Right lung (tissue), 5 donors: ENCODE results near the gene TTC27. TPM values are rescaled to one million over a fixed set of nuclear protein-coding genes. Genes with fewer than 3 reads are reported as not detected.
"Not testable (repeated sequence)": the region's sequence is repeated elsewhere in the genome, so short reads cannot be mapped to it uniquely, and the experiment has no call there.

Source experiments
- DNase-seq, 2 donors: peaks; one replicate each; pipeline ENCODE4 v3.0.0-alpha.2; 2013
- polyA plus RNA-seq, 5 donors: library from polyadenylated mRNA; unstranded; fragments of 120-200 nt; gene quantifications; one replicate each; pipeline versions ENCODE4 v1.2.1 to v1.2.3, GENCODE V29; 2013; ENCODE audit warnings: inconsistent platforms in 1 of 5, low replicate concordance in 1 of 5; ENCODE audit not compliant: insufficient read length in 5 of 5, insufficient read depth in 1 of 5

The TTC27 gene
- polyA plus RNA-seq, 5 donors = 16.8 to 26.4 (median 25.7) TPM

DNA sequence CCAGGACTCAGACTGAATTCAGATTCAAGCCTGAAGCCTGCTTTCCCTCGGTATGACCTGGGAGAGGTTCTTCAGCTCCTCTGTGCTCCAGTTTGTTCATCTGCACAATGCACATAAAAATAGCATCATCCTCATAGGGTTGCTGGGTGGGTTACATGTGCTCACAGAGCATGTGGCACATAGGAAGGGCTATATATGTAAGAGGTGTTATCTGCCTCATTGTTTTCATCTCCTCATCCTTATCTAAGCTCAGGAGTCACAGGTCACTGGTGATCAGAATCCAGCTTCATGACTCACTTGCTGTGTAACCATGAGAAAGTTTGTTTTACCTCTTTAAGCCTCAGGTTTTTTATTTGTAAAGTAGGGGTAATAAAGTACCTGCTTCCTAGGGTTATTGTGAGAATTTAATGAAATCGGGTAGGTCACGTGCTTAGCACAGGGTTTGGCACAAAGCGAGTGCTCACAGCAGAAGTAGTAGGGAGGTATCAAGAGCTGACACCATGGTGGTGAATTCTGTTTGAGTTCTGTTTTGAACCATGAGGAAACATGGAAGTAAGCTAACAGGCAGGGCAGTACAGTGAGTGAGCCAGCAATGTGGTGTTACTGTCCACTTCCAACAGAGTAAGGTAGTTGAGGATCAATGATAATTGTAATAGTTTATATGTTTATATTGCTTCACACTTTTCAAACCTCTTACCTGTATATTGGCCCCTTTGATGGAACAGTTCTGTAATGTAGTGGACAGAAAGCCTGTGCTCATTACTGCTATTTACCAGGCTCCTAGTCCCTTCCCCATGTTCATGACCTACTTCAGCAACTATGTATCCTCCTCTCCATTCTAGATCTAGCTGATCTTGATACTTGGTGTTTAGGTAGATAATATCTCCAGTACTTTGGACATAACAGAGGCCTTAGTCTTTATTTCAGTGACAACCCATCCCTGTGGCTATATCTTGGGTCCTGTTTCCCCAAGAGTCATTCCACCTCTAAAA lies 177.6 kb downstream of the TTC27 start:
- DNase-seq = no peak

DNA sequence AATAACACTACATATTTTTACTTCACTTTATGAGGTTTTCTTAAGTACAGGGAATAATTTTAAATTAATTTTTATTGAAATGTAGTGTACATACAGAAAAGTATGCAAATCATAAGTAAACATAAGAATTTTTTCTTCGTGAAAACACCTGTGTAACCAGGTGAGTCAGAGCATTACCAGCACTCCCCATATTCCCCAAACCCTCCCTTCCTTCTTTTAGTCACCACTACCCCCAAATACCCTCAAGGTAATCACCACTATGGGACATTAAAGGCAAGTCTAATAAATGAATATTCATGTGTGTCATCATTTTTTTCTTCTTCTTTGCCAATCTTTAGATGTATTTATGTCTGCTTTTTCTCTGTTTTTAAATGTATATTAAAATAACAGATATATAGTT lies 179.0 kb downstream of the TTC27 start:
- DNase-seq = no peak

- DNase-seq = no peak
Observed at GRCh38 chr2:32807662-32808061, 179.8 kb downstream of the TTC27 start.

DNA sequence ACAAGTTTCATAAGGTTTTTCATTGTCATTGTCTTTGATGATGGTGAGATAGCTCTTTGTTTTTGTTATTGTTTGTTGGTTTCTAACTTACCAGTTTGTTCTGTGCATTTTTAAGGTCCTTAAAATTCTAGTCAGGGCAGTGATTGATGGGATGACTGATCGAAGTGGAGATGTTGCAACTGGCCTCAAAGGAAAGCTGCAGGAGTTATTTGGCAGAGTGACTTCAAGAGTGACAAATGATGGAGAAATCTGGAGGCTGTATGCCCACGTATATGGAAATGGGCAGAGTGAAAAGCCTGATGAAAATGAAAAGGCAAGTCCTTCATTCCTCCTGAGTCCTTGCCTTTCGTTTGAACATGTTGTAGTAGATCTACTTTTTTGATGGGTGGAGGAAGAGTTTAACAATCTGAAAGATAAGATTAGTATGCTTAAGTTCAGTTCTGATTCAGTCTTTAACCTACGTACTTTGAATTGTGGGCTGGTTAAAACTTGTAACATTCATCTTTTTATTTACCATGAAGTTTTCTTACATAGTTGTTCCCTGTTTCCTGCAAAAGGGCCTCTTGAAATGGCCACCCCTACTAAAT lies 183.2 kb downstream of the TTC27 start:
- no peak for DNase-seq

- DNase-seq = no peak
Observed at GRCh38 chr2:32811696-32812095, 183.8 kb downstream of the TTC27 start.

GRCh38 chr2:32812316-32812715 lies 184.5 kb downstream of the TTC27 start:
- no peak for DNase-seq

- no peak for DNase-seq
Observed at GRCh38 chr2:32820088-32820487, 192.2 kb downstream of the TTC27 start.

- no peak for DNase-seq
Observed at GRCh38 chr2:32820701-32821100, 192.9 kb downstream of the TTC27 start.

- no peak for DNase-seq
Observed at GRCh38 chr2:32824070-32824809, 196.4 kb downstream of the TTC27 start.

DNA sequence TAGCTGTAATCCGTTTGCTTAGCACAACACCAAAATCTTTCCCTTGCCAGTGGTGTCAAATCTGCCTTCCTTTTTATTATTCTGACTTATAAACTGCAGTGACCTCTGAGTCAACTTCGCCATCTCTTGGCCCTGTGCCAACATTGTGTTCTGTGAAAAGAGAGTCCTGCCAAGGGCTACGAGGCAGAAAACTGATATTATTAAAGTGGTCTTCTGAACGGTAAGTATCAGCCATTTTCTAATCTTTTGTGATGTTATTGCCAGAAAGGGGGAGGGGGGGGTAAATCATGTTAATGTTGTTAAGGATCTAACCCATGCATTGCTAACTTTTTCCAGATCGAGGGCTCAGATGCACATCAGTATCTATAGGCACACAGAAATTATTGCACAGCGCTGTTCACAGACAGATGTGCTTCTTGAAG lies 197.5 kb downstream of the TTC27 start:
- peak; percentile 29 to 45 for DNase-seq

DNA sequence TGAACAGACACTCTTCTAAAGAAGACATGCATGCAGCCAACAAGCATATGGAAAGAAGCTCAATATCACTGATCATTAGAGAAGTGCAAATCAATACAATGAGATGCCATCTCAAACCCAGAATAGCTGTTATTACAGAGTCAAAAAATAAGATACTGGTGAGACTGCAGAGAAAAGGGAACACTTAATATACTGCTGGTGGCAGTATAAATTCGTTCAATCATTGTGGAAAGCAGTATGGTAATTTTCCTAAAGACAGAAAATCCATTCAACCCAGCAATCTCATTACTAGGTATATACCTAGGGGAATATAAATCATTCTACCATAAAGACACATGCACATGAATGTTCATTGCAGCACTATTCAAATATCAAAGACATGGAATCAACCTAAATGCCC lies 202.3 kb downstream of the TTC27 start:
- DNase-seq = no peak

DNA sequence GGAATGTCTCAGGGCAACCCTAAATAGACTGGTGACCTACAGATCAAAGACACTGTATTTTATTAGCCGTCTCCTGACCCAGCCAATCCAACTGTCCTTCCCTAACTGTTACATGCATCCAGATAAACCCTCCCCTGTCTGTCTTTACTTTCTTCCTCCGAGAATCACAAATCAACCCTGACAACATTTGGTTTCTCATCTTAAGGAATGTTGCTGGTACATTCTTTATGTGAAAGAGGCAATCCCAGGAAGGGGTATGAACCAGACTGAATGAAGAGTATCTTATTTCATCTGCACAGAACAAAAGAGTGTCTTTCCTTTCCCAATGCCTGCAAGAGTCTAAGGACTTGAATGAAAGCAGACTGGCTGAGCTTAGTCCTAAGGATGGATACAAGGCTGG lies 205.0 kb downstream of the TTC27 start:
- DNase-seq = no peak

DNA sequence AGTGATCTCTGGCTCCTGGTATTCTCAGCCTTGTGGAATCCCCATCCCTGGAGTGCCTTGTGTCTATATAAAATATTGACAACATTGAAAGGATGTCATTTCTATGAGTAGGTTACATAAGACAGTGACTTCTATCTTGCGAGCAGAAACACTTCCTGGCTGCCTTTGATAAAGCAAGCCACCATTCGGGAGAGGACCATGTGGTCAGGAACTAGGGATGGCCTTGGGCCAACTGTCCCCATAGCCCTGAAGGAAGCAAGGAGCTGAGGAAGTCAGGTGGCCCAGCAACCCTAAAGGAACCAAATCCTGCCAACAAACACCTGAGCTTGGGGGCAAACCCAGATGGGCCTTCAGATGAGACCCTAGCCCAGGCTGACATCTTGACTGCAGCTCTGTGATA lies 205.9 kb downstream of the TTC27 start:
- no peak for DNase-seq

- no peak for DNase-seq
Observed at GRCh38 chr2:32835148-32835547, 207.3 kb downstream of the TTC27 start.

GRCh38 chr2:32836933-32837332 lies 209.1 kb downstream of the TTC27 start:
- no peak for DNase-seq

DNA sequence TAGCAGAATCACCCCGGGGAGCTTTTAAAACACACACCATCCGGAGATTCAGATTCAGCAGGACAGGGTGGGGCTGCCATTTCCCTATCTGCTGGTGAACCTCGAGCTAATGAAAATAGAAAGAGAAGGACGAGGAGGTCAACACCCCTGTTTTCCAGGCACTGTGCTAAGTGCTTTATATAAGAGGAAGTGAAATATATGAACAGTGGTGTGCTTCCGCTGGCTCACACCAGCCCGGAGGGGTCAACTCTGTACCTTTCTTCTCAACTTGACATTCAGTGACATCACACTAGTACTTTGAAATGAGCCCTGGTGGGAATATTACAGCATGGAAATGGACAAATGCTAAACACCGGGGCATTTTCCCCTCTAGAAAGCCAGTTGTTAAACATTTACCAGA lies 210.6 kb downstream of the TTC27 start:
- no peak for DNase-seq

DNA sequence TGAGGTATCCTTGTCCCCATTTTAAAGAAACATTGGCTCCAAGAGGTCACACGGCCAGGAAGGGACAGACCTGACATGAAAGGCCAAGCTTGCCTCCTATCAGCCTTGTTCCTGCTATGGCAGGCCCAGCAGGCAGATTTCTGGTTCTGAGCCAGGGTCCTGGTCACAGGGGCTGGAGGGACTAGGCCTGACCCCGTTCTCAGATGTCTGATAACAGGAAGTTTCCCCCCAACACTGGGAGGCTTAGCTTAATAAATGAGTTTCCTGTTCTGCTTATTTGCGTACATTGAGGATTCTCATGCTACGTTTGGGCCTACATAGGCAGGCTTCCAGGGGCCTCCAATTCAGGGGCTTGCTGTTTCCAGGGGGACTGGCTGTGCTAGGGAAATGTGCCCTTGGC lies 211.1 kb downstream of the TTC27 start:
- no peak for DNase-seq

DNA sequence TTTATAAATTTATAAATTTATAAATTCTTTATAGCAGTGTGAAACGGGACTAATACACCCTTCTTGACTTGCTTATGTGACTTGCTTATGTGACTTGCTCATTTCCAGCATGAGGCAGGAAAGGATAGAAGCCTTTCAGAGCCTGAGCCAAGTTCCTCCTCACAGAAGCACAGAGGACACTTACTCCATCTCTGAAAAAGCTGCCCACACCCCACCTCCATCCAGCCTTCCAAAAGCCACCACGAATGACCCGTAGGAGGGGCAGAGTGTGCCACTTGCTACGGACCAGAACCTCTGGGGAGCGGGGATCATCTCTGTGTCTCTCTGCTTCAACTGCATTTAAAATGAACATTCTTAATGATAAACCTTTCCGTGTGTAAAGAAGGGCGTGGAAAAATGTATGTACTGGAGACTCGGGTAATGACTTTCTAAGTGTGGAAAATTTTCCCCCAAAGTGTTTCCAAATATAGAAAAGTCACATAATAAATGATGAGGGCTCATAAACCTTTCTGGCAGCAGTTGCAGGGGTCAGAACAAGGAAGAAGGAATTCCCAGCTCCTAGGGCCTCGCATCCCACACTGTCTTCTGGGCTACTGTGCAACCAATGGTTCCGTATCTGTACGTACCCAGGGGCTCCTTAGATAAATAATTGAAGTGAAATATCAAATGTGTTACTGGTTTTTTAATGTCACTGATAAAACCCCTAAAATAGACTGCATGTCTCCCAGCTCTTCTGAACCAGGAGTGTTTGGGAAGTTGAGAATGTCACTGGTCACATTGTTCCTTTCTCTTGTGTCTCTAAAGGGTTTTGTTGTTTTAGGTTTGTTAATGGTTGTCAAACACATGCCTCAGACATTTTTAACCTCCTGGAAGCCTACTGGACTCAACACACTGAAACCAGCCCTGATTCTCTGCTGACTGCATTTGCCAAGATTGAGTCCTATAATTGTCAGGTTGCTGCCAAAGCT lies 214.4 kb downstream of the TTC27 start:
- no peak for DNase-seq

DNA sequence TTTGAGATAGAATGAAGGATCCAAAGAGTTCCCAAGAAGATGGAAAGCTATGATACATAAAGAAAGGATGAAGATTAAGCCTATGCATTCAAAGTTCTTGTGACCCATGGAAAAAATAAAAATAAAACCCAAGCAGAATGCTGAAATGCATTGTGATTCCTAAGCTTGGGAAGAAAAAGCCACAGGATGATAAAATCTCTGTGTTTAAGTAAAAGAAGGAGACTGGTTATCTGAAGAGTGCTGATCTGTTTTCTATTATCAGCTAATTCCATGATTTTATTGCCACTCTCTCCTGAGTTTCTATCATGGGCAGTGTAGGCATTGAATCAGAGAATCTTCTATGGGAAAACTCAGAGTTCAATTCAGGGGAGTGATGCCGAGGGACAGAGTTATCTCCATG lies 215.8 kb downstream of the TTC27 start:
- no peak for DNase-seq

DNA sequence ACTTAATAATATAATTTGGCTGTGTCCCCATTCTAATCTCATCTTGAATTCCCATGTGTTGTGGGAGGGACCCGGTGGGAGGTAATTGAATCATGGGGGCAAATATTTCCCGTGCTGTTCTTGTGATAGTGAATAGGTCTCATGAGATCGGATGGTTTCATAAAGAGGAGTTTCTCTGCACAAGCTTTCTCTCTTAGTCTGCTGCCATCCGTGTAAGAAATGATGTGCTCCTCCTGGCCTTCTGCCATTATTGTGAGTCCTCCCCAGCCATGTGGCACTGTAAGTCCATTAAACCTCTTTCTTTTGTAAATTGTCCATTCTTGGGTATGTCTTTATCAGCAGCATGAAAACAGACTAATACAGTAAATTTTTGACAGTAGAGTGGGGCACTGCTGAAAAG lies 216.4 kb downstream of the TTC27 start:
- no peak for DNase-seq

- DNase-seq = not testable (repeated sequence)
Observed at GRCh38 chr2:32846274-32846673, 218.4 kb downstream of the TTC27 start.
